ENCODE data around the gene MTHFD2.

DNA sequence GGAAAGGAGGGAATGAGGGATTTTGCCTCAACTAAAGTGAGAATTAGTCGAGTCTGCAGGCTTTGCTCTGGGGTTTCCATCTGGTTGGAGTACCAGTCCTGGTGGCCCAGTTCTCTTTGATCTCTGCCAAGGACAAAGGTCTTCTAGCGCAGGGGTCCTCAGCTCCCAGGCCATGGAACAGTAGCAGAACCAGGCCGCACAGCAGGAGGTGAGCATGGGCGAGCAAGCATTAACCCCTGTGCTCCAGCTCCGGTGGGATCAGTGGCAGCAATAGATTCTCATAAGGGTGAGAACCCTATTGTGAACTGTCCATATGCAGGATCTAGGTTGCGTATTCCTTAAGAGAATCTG is 23.9 kb downstream of the MTHFD2 start:
- TF ChIP-seq, protein P1, sequence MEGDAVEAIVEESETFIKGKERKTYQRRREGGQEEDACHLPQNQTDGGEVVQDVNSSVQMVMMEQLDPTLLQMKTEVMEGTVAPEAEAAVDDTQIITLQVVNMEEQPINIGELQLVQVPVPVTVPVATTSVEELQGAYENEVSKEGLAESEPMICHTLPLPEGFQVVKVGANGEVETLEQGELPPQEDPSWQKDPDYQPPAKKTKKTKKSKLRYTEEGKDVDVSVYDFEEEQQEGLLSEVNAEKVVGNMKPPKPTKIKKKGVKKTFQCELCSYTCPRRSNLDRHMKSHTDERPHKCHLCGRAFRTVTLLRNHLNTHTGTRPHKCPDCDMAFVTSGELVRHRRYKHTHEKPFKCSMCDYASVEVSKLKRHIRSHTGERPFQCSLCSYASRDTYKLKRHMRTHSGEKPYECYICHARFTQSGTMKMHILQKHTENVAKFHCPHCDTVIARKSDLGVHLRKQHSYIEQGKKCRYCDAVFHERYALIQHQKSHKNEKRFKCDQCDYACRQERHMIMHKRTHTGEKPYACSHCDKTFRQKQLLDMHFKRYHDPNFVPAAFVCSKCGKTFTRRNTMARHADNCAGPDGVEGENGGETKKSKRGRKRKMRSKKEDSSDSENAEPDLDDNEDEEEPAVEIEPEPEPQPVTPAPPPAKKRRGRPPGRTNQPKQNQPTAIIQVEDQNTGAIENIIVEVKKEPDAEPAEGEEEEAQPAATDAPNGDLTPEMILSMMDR (conservative IDR thresholded peaks at IDR 0.05; ENCODE audit: low read depth, low read length) = no peak
- no peak for TF ChIP-seq EZH2 (IDR thresholded peaks at IDR 0.05; ENCODE audit: low read length, unreplicated experiment)

All from PC-3 (cell line).